GM23338 (cell line): ENCODE results near the gene HNRNPCL4. TPM values are rescaled to one million over a fixed set of nuclear protein-coding genes. Genes with fewer than 3 reads are reported as not detected.
"Not testable (repeated sequence)": the region's sequence is repeated elsewhere in the genome, so short reads cannot be mapped to it uniquely, and the experiment has no call there.

Source experiments
- ATAC-seq: fragments of 200-7000 bp; cut with Tn5 transposase; 3 replicates; pipeline ENCODE4 v1.9.1; 2020
- DNase-seq: peaks from one replicate; pipeline ENCODE4 v3.0.0-alpha.2; 2015; ENCODE audit warnings: low spot score
- H2AFZ ChIP-seq: fragments of 200-600 bp; sonication (generic); 2 replicates; pipeline ENCODE4 v1.8.0; 2016; ENCODE audit warnings: antibody characterized with exemption, mild to moderate bottlenecking, moderate library complexity
- H3F3A ChIP-seq: fragments of 200-600 bp; sonication (generic); replicated peaks from 2 replicates; pipeline ENCODE4 v1.8.0; 2017; ENCODE audit warnings: antibody characterized with exemption, mixed run types, low read depth
- H3K27ac ChIP-seq: fragments of 200-600 bp; sonication (generic); 2 replicates; pipeline ENCODE4 v1.6.1; 2016; ENCODE audit warnings: low read depth
- H3K27me3 ChIP-seq: fragments of 200-600 bp; sonication (generic); 2 replicates; pipeline ENCODE4 v1.8.0; 2016; ENCODE audit warnings: mild to moderate bottlenecking, mixed run types, moderate library complexity; ENCODE audit not compliant: insufficient read depth
- H3K36me3 ChIP-seq: fragments of 200-600 bp; sonication (generic); 2 replicates; pipeline ENCODE4 v1.8.0; 2016; ENCODE audit warnings: mild to moderate bottlenecking; ENCODE audit not compliant: insufficient read depth
- H3K4me1 ChIP-seq: fragments of 200-600 bp; sonication (generic); 2 replicates; pipeline ENCODE4 v1.8.0; 2016; ENCODE audit warnings: mild to moderate bottlenecking, moderate library complexity; ENCODE audit not compliant: insufficient read depth
- H3K4me2 ChIP-seq: fragments of 200-600 bp; sonication (generic); 2 replicates; pipeline ENCODE4 v1.7.1; 2017; ENCODE audit warnings: mixed run types
- H3K4me3 ChIP-seq: fragments of 200-600 bp; sonication (generic); 2 replicates; pipeline ENCODE4 v1.6.1; 2016; ENCODE audit warnings: mixed run types
- H3K79me2 ChIP-seq: fragments of 200-600 bp; sonication (generic); replicated peaks from 2 replicates; pipeline ENCODE4 v1.8.0; 2017; ENCODE audit warnings: mild to moderate bottlenecking; ENCODE audit not compliant: insufficient read depth
- H3K9me2 ChIP-seq: fragments of 200-600 bp; sonication (generic); 2 replicates; pipeline ENCODE4 v1.8.0; 2017; ENCODE audit not compliant: insufficient read depth
- H4K20me1 ChIP-seq: fragments of 200-600 bp; sonication (generic); replicated peaks from 2 replicates; pipeline ENCODE4 v1.8.0; 2017; ENCODE audit warnings: mild to moderate bottlenecking; ENCODE audit not compliant: insufficient read depth
- H3K27ac Mint-ChIP-seq: 2 replicates; pipeline ENCODE4 v1.8.0; 2020; ENCODE audit warnings: inconsistent platforms, mild to moderate bottlenecking, moderate library complexity, mixed read lengths
- H3K27me3 Mint-ChIP-seq: 3 replicates; pipeline ENCODE4 v1.8.0; 2022; ENCODE audit warnings: low read depth, mild to moderate bottlenecking, moderate library complexity, mixed read lengths, inconsistent platforms; ENCODE audit not compliant: insufficient read depth, poor library complexity
- H3K36me3 Mint-ChIP-seq: 3 replicates; pipeline ENCODE4 v1.8.0; 2021; ENCODE audit warnings: low read depth, mild to moderate bottlenecking, inconsistent platforms, moderate library complexity, mixed read lengths
- H3K4me1 Mint-ChIP-seq: 3 replicates; pipeline ENCODE4 v1.8.0; 2020; ENCODE audit warnings: mild to moderate bottlenecking, inconsistent platforms, mixed read lengths
- H3K4me3 Mint-ChIP-seq: 3 replicates; pipeline ENCODE4 v1.8.0; 2021; ENCODE audit warnings: moderate library complexity, mild to moderate bottlenecking, inconsistent platforms, mixed read lengths
- H3K9me3 Mint-ChIP-seq: 3 replicates; pipeline ENCODE4 v1.8.0; 2020; ENCODE audit warnings: moderate library complexity, mild to moderate bottlenecking, inconsistent platforms, mixed read lengths
- long read RNA-seq: library from polyadenylated mRNA; unstranded; transcript quantifications from one replicate; pipeline ENCODE4 v2.0.0, GENCODE V29; 2020; ENCODE audit not compliant: unreplicated experiment
- polyA plus RNA-seq: library from polyadenylated mRNA; unstranded; fragments of >200 nt; fragmentation: Nextera tagmentation; extraction: Ambion mirVana; gene quantifications from 2 replicates; pipeline ENCODE4 v1.2.1, GENCODE V29; 2016
- total RNA-seq: library from RNA; depleted of rRNA; stranded (reverse); fragments of >200 nt; shearing (Covaris generic); gene quantifications from 2 replicates; pipeline ENCODE4 v1.2.3, GENCODE V29; 2014; rRNA removed

HNRNPCL4 gene
- total RNA-seq (not detected in 2 replicates), polyA plus RNA-seq (not detected in 2 replicates)
- long read RNA-seq: 0 reads

DNA sequence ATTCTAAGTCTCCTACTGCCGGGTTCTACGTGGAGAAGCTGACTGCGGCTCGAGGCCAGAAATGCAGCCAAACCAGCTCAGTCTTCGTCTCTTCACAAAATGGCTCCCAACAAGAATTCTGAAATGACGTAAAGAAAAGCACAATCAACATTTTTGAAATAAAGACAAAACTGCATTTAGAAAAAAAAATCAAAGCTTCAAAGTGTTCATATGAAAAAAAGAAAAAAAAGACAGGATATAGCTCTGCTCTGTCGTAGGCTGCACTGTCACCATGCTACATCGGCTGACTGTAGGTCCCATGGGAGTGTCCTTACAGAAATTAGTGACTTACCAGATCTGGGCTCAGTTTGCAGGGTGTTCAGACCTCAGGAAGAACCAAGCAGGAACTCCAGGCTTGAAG lies at the start of gene HNRNPCL4:
Gene HNRNPCL4 (minus strand): TSS at position 101 of the 400 bp plus-strand sequence. CDS start 164 bp downstream, outside the sequence.
- not testable (repeated sequence) for H2AFZ ChIP-seq, H3K27me3 Mint-ChIP-seq, H3K36me3 ChIP-seq, H3K4me3 ChIP-seq, ATAC-seq, H3K9me3 Mint-ChIP-seq, H3K9me2 ChIP-seq, H3K4me1 ChIP-seq, H3K4me2 ChIP-seq, H3K79me2 ChIP-seq, H3K4me1 Mint-ChIP-seq, H3K4me3 Mint-ChIP-seq, H3K27me3 ChIP-seq, H3K36me3 Mint-ChIP-seq, DNase-seq, H3F3A ChIP-seq, H3K27ac ChIP-seq, H3K27ac Mint-ChIP-seq, H4K20me1 ChIP-seq

DNA sequence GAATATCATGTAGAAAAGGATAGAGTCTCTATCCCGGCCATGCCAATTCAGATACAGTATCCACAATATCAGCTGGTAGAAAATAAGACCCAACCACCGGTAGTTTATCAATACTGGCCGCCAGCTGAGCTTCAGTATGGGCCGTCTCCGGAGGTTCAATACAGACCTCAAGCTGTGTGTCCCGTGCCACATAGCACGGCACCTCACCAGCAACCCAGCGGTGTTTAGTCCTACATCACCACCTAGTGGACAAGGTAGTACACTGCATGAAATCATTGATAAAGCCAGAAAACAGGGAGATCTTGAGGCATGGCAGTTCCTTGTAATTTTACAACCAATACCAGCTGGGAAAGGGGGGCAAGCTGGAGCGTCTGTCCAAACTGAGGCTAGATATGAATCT lies 43.3 kb upstream of the HNRNPCL4 start:
- not testable (repeated sequence) for H3K9me3 Mint-ChIP-seq, ATAC-seq

DNA sequence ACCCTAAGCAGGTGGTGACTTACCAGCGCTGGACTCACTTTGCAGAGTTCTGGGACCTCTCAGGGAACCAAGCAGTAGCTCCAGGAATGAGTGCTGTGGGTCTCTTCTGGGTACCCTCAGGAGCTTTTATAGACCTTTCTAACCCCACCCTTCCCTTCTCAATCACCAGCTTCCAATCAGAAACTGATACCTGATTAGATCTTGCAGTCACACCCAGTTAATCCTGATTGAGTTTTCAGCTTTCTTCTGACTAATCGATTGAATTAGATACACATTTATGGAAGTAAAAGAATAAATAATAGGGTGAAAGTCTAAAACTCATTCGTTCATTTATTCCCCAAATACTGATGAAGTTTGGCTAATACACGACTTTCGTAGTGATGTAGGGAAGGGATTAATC lies 35.9 kb upstream of the HNRNPCL4 start, which contains the start of gene PRAMEF13:
Gene PRAMEF13 (minus strand): TSS at position 101 of the 400 bp plus-strand sequence. CDS start 1,820 bp downstream, outside the sequence.
- ATAC-seq, H3F3A ChIP-seq, H3K27me3 Mint-ChIP-seq, DNase-seq, H4K20me1 ChIP-seq, H3K4me3 Mint-ChIP-seq, H3K4me2 ChIP-seq, H3K36me3 ChIP-seq, H2AFZ ChIP-seq, H3K27ac ChIP-seq, H3K4me1 ChIP-seq, H3K27ac Mint-ChIP-seq, H3K9me3 Mint-ChIP-seq, H3K4me1 Mint-ChIP-seq, H3K4me3 ChIP-seq, H3K36me3 Mint-ChIP-seq, H3K9me2 ChIP-seq, H3K79me2 ChIP-seq, H3K27me3 ChIP-seq: not testable (repeated sequence)

More for the DNA sequence above, 43.3 kb upstream of the HNRNPCL4 start:
- not testable (repeated sequence) for H2AFZ ChIP-seq, H3K4me1 Mint-ChIP-seq, H3K79me2 ChIP-seq, H3K36me3 ChIP-seq, H3K27ac Mint-ChIP-seq, H3K4me1 ChIP-seq, H4K20me1 ChIP-seq, H3K4me3 Mint-ChIP-seq, H3K36me3 Mint-ChIP-seq, H3K27me3 ChIP-seq, H3K27me3 Mint-ChIP-seq, H3K9me2 ChIP-seq, H3K4me2 ChIP-seq, H3K27ac ChIP-seq, DNase-seq, H3F3A ChIP-seq, H3K4me3 ChIP-seq

DNA sequence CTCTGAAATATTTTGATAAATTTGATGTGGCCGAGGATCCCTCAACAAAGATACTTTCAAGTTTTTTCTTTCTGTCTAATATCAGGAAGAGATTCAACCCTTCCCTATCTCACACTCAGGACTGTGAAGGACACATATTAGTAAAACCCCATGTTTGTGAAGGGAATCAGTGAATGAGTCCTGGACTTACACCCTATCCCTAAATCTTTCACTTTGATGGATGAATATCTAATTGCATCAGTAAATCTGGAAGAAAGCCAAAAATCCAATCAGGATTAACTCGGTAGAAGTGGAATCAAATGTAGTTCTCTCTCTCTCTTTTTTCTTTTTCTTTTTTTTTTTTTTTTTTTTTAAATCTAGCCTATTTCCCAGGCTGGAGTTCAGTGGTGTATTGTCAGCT lies 6.1 kb upstream of the HNRNPCL4 start, which contains the start of gene PRAMEF9:
Gene PRAMEF9 (plus strand): TSS at position 301 of the 400 bp plus-strand sequence. CDS start 3,433 bp downstream, outside the sequence.
- H3K4me3 ChIP-seq, H3K27ac Mint-ChIP-seq, H3K79me2 ChIP-seq, H4K20me1 ChIP-seq, ATAC-seq, H3K27me3 Mint-ChIP-seq, H3K36me3 ChIP-seq, H3K4me3 Mint-ChIP-seq, H3K4me1 ChIP-seq, H3F3A ChIP-seq, H3K27ac ChIP-seq, H3K36me3 Mint-ChIP-seq, H2AFZ ChIP-seq, H3K4me2 ChIP-seq, DNase-seq, H3K9me2 ChIP-seq, H3K4me1 Mint-ChIP-seq, H3K27me3 ChIP-seq: not testable (repeated sequence)
- H3K9me3 Mint-ChIP-seq: peaks cover 20% of the 10 kb centered on the region; the same call in 2 of the 3 replicates

DNA sequence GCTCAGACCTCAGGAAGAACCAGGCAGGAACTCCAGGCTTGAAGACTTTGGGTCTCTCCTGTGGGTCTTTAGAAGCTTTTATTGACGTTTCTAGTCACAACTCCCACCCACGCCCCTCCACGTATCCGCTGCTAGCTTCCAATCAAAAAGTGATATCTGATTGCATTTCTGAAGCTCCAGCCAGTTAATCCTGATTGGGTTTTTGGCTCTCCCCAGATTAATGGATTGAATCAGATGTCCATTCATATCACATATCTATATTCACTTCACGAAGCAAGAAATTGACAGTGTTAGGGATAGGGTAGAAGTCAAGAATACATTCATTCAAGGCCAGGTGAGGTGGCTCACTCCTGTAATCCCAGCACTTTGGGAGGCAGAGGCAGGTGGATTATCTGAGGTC lies 9.5 kb downstream of the HNRNPCL4 start, which contains the start of gene PRAMEF26:
Gene PRAMEF26 (minus strand): TSS at position 101 of the 400 bp plus-strand sequence. CDS start 2,914 bp downstream, outside the sequence.
- H3K27ac ChIP-seq, H3K4me2 ChIP-seq, ATAC-seq, H3K27me3 Mint-ChIP-seq, DNase-seq, H3K36me3 Mint-ChIP-seq, H2AFZ ChIP-seq, H3K4me1 ChIP-seq, H4K20me1 ChIP-seq, H3K9me3 Mint-ChIP-seq, H3K4me3 Mint-ChIP-seq, H3K36me3 ChIP-seq, H3F3A ChIP-seq, H3K9me2 ChIP-seq, H3K4me1 Mint-ChIP-seq, H3K4me3 ChIP-seq, H3K79me2 ChIP-seq, H3K27ac Mint-ChIP-seq, H3K27me3 ChIP-seq: not testable (repeated sequence)

DNA sequence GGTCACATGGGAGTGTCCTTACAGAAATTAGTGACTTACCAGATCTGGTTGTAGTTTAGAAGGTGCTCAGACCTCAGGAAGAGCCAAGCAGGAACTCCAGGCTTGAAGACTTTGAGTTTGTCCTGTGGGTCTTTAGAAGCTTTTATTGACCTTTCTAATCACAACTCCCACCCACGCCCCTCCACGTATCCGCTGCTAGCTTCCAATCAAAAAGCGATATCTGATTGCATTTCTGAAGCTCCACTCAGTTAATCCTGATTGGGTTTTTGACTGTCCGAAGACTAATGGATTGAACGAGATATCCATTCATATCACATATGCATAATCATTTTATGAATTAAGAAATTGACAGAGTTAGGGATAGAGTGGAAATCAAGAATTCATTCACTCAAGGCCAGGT lies 48.7 kb downstream of the HNRNPCL4 start, which contains the start of gene HNRNPCL2:
Gene HNRNPCL2 (minus strand): TSS at position 101 of the 400 bp plus-strand sequence. CDS start 454 bp downstream, outside the sequence.
- H2AFZ ChIP-seq, H3K4me1 Mint-ChIP-seq, H4K20me1 ChIP-seq, H3K79me2 ChIP-seq, H3K27me3 ChIP-seq, H3K4me3 Mint-ChIP-seq, H3F3A ChIP-seq, H3K4me2 ChIP-seq, H3K27ac ChIP-seq, DNase-seq, H3K27ac Mint-ChIP-seq, H3K36me3 ChIP-seq, H3K4me1 ChIP-seq, H3K27me3 Mint-ChIP-seq, H3K9me2 ChIP-seq, ATAC-seq, H3K4me3 ChIP-seq: not testable (repeated sequence)
- Mint-ChIP-seq H3K9me3 (peaks cover 96% of the 10 kb centered on the region), H3K36me3 (peaks cover 31% of the 10 kb centered on the region)
